GM18517 (cell line): ENCODE data around the gene SSBP3.
"Not testable (repeated sequence)": the region's sequence is repeated elsewhere in the genome, so short reads cannot be mapped to it uniquely, and the experiment has no call there.

Source experiments
- ATAC-seq: cut with Tn5 transposase; IDR thresholded peaks from one replicate; pipeline ENCODE4 v1.9.1; 2021; ENCODE audit warnings: mild to moderate bottlenecking, moderate library complexity; ENCODE audit not compliant: unreplicated experiment

Gene SSBP3

GRCh38 chr1:54395281-54395934 lies 10.8 kb downstream of the SSBP3 start:
- ATAC-seq = no peak

GRCh38 chr1:54394104-54394503 lies 12.1 kb downstream of the SSBP3 start:
- ATAC-seq = no peak

GRCh38 chr1:54392401-54392800 lies 13.8 kb downstream of the SSBP3 start:
- no peak for ATAC-seq

- no peak for ATAC-seq
These were observed 14.6 kb downstream of the SSBP3 start for GRCh38 chr1:54391450-54392209.

- no peak for ATAC-seq
These were observed 15.5 kb downstream of the SSBP3 start for GRCh38 chr1:54390655-54391054.

- not testable (repeated sequence) for ATAC-seq
These were observed 16.6 kb downstream of the SSBP3 start for GRCh38 chr1:54389608-54390007.

GRCh38 chr1:54387419-54387818 lies 18.8 kb downstream of the SSBP3 start:
- no peak for ATAC-seq

GRCh38 chr1:54385727-54386022 lies 20.5 kb downstream of the SSBP3 start:
- ATAC-seq = no peak

- ATAC-seq = no peak
These were observed 21.1 kb downstream of the SSBP3 start for GRCh38 chr1:54384918-54385726.

- ATAC-seq = no peak
These were observed 21.7 kb downstream of the SSBP3 start for GRCh38 chr1:54384471-54384870.

GRCh38 chr1:54381524-54381923 lies 24.7 kb downstream of the SSBP3 start:
- ATAC-seq = no peak

GRCh38 chr1:54380290-54380882 lies 25.8 kb downstream of the SSBP3 start:
- ATAC-seq = no peak

GRCh38 chr1:54379555-54380289 lies 26.5 kb downstream of the SSBP3 start:
- no peak for ATAC-seq

- no peak for ATAC-seq
These were observed 27.2 kb downstream of the SSBP3 start for GRCh38 chr1:54378874-54379554.

- no peak for ATAC-seq
These were observed 27.9 kb downstream of the SSBP3 start for GRCh38 chr1:54378157-54378873.

- peak; percentile 3 for ATAC-seq
These were observed 29.0 kb downstream of the SSBP3 start for GRCh38 chr1:54377040-54377691.

GRCh38 chr1:54376430-54377039 lies 29.7 kb downstream of the SSBP3 start:
- peak; percentile 77 for ATAC-seq

- no peak for ATAC-seq
These were observed 30.3 kb downstream of the SSBP3 start for GRCh38 chr1:54375712-54376429.
